NCI-H1092 (cell line): ENCODE data around the gene RPP25L.

Experiments used
- DNase-seq: peaks from one replicate; lab custom pipeline; 2025; lab: John Stamatoyannopoulos, UW

Gene RPP25L

DNA sequence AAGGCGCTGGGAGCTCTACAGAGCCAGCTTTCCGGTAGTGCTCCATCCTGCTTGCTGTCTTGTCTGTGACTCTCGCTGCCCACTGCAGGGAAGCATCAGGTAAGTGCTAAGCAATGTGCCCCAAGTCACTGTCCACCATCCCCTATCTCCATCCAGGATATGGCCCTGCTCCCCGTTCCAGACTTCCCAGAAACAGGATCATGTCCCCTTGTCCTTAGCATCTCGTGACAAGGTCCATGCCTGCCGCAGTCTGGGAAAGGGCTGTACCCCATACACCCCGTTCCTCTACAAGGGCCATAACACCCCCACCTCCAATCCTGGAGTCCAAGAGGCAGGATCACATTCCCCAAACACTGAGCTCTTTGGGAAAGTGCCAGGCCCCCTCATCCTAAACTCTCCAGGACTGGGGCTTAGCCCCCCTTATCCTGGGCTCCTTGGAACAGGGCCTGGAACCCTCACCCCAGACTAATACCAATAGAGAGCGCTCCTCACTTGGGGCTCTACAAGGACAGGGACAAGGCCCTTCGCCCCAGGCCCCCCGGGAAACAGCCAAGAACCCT is 566 bp downstream of the RPP25L start:
- no peak for DNase-seq

GRCh38 chr9:34610434-34611206 is 1.3 kb downstream of the RPP25L start:
- no peak for DNase-seq

GRCh38 chr9:34607331-34607730 is 4.6 kb downstream of the RPP25L start:
- no peak for DNase-seq

GRCh38 chr9:34606905-34607304 is 5.0 kb downstream of the RPP25L start:
- DNase-seq: no peak

GRCh38 chr9:34606190-34606589 is 5.7 kb downstream of the RPP25L start:
- DNase-seq: no peak

DNA sequence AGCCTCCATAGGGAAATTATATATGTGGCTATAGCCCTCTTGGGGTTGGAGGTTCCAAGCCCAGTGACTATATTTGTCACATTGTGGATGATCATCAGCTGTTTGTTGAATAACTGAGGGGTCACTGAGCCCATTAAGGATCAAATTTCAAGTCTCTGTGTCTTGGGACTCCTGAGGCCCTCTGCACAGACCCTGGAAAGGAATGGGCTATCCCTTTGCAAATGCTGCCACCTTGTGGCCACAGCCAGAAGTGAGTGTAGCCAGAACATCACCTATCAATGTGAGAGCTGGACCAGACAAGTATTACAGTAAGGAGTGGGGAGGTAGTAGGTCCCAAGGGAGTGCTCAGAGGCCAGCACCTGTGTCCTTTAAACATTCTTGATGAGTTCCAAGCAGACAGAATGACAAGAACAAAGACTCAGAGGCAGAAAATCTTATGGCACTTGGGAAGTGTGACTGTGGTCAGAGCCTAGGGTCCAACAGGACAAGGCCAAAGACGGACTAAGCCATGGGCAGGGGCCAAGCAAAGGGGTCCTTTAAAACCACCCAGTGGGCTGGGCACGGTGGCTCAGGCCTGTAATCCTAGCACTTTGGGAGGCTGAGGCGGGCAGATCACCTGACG is 8.2 kb downstream of the RPP25L start:
- DNase-seq: peak; percentile 71

- DNase-seq: no peak
Observed at GRCh38 chr9:34601937-34602573, 9.8 kb downstream of the RPP25L start.

- DNase-seq: no peak
Observed at GRCh38 chr9:34600908-34601307, 11.0 kb downstream of the RPP25L start.

GRCh38 chr9:34599546-34599945 is 12.4 kb downstream of the RPP25L start:
- no peak for DNase-seq

- DNase-seq: no peak
Observed at GRCh38 chr9:34594177-34594576, 17.7 kb downstream of the RPP25L start.

DNA sequence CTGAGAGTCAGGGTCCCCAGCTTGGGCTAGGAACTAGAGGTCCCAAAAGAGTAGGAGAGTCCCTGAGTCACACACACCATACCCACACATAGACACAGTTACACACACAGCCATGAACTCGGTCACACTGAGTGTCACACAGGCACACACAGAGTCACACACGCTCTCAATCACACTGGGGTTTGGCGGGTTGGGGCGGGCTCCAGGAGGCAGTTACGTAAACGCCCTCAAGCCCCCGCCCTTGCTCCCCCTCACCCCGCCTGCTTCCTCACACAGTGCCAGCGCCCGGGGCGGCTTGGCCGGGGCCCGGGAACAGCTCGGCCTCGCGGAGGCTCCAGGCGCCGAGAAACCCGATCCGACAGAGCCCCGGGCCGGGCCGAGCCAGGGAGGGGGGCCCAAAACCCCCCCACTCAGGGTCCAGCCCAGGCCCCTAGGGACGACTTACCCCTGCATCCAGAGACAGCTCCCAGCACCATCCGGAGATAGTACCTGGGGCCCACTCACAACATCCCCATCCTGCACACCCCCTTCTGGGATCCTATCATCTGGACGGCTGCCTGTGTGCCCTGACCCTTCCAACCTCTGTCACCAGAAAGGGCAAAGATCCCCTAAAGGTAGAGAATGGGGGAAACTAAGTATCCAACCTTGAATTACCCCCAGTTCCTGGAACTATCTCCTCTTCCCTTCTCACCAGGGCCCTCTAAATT is 18.8 kb downstream of the RPP25L start:
- DNase-seq: no peak

DNA sequence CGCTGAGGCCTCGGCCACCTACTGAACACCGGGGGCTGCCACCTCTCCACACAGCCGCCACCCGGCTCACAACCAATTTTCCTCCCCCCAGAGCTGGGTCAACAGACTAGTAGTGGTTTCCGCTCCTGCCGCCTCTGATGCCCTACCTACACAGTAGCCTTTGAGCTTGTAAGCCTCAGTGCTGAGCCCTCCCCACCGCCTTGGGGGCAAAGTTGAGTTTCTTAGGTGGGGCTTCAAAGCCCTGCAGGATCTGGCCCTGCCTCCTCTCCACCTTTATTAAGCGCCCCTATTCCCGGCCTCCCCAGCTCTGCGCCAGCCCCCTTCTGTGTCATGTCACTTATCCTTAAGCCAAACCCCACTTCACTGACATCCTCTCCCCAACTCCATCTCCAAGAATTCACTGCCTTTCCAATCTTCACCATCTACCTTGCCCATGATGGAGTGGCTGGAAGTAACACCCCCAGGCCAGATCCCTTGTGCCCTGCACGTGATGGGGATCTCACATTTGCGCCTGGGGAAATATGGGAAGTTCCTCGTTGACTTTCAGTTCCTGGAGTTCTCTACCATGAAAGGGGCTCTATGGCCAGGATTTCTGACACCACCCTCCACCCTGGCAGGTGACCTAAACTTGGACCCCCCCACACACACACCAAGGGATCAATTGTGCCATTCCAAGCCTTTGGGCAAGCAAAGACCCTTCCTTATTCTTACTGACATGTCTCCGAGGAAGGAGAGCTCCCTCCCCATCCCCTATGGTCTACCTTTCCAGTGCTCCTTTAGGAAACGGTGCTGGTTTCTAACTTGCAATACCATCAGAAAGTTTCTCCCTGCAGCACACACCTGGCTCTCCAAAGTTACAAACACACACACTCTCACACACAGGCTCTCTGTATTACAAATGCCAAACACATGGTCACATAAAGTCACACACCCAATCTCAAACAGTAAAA is 19.7 kb downstream of the RPP25L start:
- DNase-seq: no peak

GRCh38 chr9:34591248-34591916 is 20.5 kb downstream of the RPP25L start:
- peak; percentile 58 for DNase-seq

DNA sequence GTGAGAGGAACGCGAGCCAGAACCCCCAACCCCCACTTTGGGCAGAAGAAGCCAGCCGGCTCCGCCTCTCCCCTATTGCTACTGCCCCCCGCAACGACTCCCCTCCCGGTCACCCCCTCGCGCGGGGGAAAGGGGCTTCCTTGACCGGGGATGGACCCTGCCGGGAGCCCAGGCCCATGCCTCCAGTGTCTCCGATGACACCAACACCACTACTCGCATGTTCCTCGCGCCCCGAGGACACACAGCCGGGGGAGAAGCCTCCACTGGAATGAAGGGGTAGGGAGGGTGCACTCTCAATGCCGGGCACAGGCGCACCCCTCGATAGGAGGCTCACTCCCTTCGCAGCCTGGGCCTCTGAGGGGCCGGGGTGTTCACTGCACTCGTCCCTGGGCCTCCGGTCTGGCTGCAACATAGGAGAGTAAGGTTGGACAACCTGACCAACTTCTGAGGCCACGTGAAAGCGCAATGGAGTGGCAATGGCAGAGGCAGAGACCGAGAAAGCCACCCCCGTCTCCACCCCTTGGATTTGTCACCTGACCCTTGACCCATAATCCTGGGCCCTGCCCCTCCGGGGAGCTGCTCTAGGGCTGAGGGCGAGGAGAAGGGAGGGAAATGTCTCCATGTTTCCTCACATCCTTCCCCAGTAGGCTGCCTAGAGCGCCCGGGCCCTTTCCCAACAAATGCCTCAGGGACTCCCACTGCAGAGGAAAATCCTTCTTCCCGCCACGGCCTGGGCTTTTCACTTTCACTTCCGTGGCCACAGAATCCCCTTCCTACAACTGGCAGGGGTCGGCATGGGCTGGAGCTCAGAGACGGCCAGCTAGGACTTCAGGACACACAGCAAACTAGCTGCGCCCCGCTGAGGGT is 21.3 kb downstream of the RPP25L start:
- no peak for DNase-seq

DNA sequence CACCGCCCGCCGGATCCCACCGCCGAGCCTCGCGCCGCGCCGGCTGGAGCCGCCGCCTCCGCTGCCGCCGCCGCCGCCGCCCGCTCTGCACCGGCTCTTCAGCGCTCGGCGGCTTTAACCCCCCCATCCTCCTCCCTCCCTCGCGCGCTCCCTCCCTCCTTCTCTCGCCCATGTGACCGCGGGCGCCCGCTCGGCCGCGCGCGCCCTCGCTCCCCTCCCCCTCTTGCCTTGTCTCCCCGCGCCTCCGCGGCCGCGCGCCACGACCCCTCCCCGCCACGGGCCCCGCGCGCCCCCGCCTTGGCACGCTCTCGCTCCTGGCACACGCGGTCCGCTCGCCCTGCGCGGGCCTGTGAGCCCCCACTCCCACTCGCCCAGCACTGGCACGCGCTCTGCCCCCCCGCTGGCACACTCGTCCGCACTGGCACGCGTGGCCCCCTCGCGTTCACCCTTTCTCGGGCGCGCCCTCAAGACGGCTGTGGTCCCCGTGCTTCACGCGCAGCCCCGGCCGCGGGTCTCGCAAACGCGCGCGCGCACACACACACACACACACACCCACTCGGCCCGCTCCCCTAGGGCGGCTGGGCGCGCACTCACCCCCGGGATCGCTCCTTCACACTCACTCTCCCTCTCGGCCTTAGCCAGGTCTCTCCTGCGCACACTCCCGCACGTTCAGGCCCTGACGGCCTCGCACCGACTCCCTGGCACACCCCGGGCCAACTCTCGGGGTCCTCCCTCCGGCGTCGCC is 22.1 kb downstream of the RPP25L start, which contains the start of gene CNTFR:
Gene CNTFR, minus strand, starts transcription at position 89 of the 745 bp plus-strand sequence. CDS start 20,743 bp downstream, outside the sequence.
- peak; percentile 75 for DNase-seq

DNA sequence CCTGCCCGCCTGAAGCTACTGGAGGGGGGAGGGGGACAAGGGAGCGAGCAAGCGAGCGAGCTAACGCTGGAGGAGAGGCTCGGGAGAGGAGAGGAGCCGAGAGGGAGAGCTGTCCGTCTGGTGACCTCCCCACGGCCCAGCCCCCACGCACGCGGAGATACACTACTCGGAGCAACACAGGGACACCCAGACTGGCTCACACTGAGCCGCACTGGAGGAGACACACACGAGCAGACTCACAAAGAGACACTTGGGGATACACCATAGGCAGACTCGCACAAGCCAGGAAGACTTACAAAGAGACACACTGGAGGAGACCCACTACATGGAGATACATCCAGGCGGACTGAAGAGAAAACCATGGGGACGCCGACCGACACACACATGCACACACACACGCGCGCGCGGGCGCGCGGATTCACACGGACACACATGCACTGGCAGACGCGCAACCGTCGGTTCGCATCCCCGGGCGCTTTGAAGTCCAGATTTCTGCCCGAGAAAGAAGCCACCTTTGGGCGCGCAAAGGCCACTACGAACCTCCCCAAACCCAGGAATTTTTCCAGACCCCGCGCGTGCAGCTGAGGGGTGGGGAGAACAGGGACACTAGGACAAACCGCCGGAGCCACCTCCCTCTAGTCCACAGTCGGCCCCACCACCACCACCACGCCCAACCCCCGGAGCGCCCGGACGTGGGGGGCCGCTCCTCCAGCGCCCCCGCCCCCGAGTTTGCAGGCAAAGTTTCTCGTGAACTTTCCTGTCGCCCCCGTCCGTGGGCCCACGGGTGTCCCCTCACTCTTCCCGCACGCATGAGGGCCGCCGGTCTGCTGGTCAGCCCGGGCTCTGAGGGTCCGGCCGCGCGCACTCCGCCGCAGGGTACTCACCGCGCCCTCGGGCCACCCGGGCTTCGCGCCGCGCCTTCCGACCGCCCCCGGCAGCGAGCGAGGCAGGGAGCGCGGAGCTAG is 22.9 kb downstream of the RPP25L start:
- no peak for DNase-seq

GRCh38 chr9:34587271-34587670 is 24.6 kb downstream of the RPP25L start:
- DNase-seq: no peak
